Measurements from ENCODE around the gene SUGT1.

- TF ChIP-seq CTCF (IDR thresholded peaks at IDR 0.05 in 8 of 11, conservative IDR thresholded peaks at IDR 0.05 in 3 of 11) (no peak), POLR2A (IDR thresholded peaks at IDR 0.05) (no peak), POLR2AphosphoS5 (IDR thresholded peaks at IDR 0.05) (no peak)
Measured at GRCh38 chr13:52677823-52678222, 25.2 kb downstream of the SUGT1 start.

All from spleen (tissue), 7 donors.